GM21515 (cell line): ENCODE results near the gene RNF150.

Source experiments
- ATAC-seq: cut with Tn5 transposase; IDR thresholded peaks from one replicate; pipeline ENCODE4 v1.9.1; 2021; ENCODE audit not compliant: unreplicated experiment

The RNF150 gene

DNA sequence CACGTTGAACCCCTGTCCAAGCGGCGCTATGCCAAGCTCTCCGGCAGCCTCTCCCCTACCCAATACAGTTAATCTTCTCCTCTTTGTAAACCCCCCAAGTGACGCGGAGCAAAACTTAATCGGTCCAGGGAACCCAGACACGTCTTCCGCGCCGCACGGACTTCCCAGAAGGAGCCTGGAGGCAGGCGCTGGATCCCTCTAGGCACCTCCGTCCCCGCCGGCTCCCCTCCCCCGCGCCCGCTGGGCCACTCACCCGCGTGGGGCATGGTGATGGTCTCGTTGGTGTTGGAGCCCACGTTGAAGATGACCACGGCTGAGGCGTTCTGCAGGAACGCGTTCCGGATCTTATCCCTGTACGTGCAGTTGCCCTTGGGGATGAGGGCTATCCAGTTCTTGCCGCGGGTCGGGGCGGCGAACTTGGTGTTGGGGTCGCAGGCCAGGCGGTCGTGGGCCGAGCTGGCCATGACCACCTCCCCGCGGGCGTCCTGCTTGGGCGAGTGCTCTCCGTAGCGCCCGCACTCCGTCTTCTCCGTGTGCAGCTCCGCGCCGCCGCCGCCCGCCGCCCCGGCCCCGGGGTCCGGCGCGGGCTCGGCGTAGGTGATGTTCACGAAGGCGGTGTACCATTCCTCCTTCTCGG lies 1.1 kb downstream of the RNF150 start:
- no peak for ATAC-seq

DNA sequence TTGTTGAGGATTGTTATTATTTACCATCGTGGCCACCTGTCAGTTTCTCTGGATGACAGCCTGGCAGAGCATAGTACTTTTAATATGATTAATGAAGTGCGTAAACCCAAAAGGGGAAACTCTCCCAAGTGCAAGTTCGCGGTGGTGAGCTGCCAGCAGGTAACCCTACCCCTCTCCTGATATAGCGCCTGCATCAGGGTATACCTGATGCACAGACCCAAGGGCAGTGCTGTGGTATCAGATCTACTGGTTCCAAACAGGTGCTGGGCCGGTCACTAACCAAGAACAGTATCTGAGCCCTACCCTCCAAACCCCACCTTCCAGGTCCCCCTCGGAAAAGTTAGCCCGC lies 1.6 kb downstream of the RNF150 start:
- ATAC-seq, result no peak

DNA sequence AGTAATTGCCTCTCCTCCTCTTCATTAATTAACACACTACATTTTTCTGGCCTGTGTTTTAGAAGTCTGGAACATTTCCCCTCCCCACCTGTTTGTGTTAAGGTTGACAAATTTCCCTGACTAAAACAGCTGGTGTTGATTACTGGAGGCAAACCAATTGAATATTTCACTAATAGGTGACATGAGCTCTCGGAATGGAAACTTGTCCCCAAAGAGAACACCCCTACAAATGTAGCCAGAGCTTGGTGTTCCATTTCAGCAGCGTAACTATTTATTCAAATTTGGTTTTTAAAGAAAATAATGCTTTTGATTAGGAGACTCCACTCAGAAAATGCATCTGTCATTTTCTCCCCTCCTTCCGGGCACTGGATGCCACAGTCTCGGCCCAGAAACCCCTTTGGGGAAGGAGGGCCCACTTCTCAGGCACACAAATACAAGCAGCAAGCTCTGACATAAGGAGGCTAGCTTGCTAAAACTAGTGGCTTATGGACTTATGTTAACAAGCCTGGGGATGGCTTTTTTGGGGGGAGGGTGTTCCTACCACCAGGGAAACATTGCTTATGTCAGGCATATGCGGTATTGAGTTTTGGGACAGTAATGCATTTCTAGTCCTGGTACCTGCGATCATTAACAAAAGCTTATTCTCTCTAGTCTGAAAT lies 2.2 kb downstream of the RNF150 start:
- no peak for ATAC-seq

DNA sequence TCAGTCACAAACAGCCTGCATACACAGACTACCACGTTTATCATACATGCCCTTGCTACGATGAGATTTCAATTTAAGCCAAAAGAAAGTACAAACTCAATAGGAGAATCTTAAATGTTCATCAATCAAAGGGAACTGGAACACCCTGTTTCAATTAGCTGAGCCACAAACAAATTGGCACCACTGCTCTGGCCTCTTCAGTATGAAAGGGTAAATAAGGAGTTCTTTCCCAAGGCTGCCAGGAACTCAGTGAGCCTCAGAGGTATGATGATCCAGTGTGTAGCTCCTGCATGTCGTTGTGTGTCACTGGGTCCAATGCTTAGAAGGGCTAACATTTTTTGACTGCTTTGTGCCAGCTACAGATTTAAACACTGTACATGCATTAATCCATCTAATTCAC lies 5.4 kb downstream of the RNF150 start:
- no peak for ATAC-seq

DNA sequence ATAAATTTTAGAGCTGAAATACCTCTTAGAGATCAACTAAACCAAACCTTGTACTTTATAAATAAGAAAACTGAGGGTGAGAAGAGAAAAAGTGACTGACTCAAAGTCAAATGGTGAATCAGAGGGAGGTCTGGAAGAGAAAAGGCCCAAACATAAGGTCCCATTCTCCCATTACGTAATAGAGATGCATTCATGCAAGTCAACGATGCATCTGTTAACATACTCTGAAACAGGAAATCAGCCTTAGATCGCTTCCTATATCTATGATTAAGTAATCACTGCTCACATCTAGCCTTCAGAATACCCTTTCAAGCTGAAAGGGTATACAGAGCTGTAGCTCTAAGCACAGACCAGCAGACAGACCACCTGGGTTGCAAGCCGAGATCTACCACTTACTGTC lies 6.5 kb downstream of the RNF150 start:
- no peak for ATAC-seq

DNA sequence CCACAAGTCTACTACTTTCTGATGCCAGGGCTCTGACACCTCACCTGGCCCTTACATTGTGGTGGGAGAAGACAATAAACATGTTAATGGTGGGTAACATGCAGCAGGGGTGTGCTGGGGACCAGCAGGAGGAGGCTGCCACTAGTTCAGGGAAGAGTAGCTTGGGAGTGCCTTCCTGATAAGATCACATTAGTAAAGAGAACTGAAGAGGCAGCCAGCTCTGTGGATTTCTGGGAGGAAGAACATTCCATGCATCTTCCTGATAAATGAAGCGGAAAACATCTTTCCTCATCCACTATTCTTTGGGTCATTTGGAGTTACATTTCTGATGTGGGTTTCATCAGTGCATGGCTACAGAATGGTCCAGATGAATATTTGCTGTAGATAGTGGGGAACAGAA lies 9.0 kb downstream of the RNF150 start:
- ATAC-seq, result no peak

DNA sequence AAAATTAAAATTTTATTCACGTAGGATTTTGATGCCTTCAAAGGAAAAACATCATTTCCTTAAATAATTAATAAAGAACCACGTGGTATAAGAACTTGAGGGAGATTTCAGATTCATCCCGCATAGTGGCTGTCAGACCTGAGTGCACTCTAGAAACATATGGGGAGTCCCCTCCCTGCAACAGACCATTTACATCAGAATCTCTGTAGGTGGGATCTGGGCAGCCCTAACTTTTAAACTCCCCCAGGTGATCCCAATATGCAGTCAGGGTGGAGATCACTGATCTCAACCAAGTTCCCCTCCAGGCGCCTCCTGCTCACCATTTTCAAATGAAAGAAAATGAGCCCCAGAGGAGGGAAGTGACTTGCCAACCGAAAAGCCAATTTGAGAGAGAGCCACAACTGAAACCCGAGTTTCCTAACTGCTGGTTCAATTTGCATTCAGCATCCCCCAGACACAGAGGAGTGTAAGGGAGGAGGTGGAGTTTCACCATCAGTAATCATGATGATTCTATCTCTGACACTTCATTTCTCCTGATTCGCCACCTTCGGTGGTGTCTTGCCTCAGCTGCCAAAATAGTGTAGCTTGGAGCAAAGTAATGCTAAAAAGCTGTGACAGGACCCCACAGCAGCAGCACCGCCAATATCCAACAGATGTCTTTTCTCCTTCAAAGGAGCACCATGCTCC lies 11.4 kb downstream of the RNF150 start:
- no peak for ATAC-seq

DNA sequence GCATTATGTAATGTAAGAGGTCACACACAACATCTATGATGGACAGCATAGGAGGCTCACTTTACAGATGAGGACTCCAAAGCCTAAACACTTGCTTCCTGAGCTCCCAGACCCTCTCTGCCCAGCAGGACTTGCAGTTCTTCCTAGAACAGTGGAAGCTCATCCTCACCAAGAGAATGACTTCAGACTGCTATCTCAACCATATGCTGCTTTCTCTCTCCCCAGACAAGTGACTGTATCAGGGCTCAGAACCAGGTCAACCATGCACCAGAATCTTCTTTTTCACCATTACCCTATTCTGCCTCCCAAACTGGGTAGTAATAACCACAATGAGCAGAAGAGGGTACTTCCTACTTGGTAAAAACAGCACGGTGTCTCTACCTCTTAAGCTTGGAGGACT lies 12.2 kb downstream of the RNF150 start:
- no peak for ATAC-seq

DNA sequence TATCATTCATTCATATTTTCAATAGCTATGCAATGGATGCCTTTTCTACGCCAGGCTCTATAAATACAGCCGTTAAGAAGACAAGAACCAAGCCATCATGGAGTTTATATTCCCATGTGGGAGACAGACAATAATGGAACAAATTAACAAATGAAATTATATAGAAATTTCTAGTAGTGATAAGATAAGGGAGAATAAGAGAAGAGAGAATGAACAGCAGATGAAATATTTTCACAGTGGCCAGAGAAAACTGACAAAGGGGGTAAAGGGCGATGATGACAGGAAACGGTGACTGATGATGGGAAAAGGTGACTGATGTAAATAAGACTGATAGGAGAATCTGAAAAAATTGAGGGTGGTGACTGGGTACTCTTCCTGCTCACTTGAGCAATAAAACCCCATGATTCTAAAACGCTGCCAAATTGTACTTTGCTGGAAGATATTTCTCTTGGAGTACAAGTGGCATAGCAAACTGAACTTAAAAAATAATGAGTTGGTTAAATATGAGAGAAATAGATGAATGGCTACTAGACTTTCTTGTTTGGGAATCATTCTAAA lies 13.2 kb downstream of the RNF150 start:
- ATAC-seq, result no peak

DNA sequence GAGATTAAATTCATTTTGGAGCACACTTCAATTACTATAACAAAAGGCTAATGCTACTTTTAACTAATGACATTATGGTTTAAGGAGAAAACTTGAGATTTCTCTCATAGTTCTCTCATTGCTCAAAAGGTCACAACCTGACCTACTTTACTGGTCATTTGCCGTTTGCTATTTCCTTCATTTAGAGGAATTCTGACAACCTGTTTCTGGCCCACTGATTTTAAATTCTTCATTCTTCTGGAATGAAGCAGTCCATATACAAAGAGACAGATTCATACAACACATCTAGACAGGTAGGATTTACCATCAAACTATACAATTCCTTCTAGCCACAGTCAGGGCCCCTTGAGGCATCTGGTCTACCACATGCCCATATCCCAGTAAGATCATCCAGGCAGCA lies 14.2 kb downstream of the RNF150 start:
- ATAC-seq, result no peak

DNA sequence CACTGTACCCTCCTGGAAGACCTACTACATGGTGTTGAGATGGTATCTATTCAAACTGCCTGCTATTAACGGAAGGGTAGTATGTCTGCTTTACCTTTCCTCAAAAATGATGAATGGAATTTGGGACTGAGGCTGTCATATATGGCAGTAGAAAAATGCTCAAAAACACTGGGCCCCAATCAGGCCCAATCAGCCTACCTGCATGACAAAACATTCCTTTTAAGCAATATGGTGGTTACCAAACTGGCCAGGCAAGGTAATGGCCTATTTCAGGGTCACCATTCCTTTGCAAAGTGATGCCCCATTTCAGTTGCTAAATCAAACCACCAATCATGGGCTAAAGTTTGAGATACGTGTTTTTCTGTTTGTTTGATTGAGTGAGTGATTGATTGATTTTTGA lies 14.9 kb downstream of the RNF150 start:
- no peak for ATAC-seq

DNA sequence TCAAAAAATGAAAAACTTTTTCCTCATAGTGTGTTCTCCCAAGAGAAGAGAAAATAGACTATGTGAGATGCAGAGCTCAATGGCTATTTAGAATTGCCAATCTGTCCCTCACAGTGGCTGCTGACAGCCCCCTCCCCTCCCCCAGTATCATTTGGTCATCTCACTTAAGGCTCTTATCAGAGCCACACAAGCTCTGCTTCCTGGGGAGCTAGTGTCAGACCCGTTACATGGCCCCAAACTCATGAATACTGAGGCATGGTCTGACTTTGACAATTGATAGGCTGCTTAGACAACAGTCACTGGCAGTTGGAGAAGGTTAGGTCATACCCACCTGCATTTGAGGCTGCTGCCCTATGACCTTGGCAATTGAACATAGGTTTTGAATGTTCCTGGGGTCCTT lies 15.3 kb downstream of the RNF150 start:
- no peak for ATAC-seq

DNA sequence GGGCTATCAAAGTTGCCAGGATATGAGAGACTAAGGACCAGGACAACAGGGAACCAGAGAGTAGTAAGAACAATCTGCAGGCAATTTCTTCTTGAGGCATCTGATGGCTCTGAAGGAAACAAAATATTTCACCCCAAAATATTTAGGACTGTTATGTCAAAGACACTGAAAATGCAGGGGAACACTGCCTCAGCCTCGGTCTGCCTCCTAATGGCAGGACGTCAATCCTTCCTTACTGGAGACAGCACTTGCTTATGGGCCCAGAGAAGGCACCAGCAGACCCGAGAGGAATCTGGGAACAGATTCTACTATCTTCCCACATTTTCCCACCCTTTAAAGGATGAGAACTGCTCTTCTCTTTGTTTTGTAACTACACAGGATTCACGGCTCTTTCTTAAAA lies 23.3 kb downstream of the RNF150 start:
- ATAC-seq, result no peak

DNA sequence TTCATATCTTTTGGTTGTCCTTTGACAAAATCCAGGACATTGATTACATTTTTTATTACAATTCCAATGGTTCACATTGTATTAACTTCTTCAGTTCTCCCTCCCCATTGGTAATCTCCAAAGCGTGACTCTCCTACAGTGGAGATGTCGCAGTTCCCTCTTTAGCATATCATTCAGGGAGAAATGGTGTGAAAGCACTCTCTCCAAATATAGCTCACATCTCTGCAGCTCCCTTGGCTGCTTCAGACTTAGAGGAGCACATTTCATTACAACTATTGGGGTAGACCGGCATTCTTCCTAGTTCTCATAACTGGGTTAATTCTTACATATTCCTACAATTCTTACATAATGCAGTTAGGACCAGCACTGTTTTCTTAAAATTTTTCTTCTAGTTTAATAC lies 25.3 kb downstream of the RNF150 start:
- no peak for ATAC-seq

DNA sequence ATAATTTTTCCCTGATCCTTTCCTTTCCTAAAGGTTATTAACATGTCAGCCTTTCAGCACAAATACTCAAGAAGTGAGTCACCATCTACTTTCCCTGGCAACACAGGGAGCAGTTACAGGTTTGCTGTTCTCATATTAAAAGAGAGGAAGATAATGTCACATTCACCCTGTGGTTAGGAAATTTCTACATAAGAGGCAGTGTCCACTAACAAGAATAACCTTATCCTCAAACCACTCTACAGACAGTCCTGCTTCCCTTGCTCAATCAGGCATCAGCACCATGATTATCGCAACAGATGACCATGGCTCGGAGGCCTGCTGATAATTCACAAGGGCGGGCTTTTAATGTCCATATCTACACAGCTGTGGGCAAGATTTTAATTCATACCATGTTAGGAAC lies 30.9 kb downstream of the RNF150 start:
- ATAC-seq, result no peak

DNA sequence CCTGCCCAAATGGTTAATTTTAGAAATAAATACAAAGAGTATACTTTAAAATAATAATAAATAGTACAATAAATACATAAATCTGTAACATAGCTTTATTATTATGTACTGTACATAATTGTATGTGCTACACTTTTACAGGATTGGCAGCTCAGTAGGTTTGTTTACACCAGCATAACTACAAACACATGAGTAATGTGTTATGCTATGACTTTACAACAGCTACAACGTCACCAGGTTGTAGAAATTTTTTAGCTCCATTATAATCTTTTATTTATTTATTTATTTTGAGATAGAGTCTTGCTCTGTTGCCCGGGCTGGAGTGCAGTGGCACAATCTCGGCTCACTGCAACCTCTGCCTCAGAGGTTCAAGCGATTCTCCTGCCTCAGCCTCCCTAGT lies 31.8 kb downstream of the RNF150 start:
- no peak for ATAC-seq

DNA sequence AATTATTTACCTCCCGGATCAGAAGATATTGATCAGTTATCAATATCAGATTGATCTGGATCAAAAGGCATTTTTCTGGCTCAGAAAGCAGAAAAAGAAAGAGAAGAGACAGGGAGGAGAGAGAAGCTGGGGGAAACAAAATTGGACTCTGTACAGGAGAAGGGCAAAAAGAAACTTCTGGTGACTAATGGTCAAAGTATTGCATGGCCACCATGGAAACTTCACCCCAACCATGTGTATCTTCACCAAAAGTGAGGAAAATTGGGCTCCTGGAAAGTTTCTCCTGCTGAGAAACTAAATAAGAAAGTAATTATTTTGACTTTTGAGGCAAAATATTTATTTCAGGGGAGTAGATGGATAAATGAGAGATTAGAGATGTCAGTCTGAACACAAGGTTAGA lies 33.9 kb downstream of the RNF150 start:
- ATAC-seq, result no peak

DNA sequence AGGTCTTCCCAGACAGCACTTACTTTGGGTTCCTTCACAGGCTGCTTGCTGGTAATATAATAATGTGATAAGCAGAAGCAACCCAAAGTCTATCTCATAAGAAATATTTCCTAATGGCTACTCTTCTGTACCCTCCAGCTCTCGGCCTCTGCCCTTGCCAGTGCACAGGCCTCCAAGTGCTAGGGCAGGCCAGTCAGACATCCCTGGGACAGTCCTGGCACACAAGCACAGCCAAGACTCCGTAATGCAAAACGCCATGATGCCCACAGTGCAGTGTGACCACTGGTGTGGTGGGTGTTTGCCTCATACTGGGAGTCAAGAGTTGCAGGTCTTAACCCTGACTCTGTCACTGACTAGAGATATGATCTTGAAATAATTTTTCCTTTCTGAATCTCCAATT lies 35.1 kb downstream of the RNF150 start:
- ATAC-seq, result no peak

DNA sequence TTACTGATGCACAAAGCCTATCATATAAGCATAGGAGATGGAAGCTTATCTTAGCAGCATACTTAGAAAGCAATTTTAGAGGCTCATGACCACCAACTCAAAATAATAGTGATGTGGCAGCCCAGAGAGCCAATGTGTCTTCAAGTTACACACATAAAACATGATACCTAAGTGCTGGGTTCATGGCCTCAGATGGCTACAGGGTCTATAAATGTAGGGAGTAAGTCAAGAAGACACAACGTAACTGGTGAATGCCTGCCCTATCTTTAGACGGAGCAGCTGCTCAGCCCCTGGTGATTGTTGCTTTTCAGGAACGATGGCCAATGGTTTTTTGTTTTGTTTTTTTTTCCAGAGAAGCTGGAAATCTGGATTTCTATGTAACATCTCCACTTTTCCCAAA lies 42.8 kb downstream of the RNF150 start:
- no peak for ATAC-seq

DNA sequence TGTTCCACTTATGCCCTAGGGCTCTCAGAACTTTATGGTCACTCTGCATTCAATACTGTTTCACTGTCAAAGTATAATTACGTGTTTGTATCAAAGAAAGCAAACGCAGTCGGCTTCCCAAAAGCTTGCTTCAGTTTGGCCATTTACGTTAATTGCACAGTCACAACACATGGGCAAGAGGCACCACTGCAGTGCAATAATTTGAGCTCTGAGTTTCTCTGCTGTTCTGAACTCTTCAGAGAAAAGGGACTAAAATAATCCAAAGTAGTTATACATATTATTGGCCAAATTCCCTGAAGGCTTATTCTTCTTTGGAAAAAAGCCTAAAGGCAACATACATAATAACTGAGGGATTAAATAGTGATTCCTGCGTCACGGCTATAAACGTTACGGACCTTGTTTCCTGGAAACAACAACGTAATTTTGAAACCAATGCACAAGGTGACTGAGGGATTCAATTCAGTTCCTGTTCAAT lies 51.3 kb downstream of the RNF150 start:
- ATAC-seq, result no peak

DNA sequence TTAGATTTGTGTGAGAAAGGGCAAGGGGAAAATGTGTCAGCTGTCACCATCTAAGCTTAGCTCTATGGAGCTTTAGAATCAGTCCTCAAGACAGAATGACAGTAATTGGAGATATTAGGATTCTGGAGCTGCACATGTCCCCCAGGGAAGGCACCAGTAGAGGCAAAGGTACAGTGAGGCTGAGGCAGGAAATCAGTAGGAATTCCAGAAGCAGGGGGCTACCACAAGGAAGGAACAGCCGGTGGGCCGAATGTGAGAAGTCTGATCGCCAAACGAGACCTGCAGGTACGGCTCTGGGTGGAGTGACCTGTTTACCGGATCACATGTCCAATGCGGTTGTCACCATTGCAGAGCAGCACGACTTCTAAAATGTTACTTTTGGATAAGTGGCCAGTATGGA lies 52.6 kb downstream of the RNF150 start:
- no peak for ATAC-seq

DNA sequence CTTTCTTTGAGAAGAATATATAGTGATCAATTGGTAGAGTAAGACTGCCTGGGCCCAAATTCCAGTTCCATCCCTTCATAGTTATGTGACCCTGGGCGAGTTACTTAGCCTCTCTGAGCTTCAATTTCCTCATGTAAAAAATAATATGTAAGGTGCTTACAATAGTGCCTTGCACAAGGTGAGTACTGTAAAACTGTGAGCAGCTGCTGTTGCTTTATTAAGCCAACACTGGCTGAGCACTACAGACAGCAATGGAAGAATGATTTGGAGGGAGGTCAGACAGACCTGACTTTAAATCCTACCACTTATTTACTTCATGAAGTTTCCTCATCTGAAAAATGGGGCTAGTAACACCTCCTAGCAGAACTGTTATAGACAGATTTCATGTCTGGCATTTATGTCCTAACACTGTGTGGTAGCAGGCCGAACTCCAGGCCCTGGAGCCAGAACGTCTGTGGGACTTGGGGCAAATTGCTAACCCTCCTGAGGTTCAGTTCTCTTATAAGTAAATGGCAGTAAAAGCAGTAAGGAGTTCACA lies 53.8 kb downstream of the RNF150 start:
- no peak for ATAC-seq
